Mesodermal cell (in vitro differentiated cells): ENCODE data around the gene SCAMP3.
A peak's percentile ranks its signal among the peaks of the same experiment; 100 is the strongest.
"Not testable (repeated sequence)": the region's sequence is repeated elsewhere in the genome, so short reads cannot be mapped to it uniquely, and the experiment has no call there.

ENCODE experiments used
- H3K27ac ChIP-seq: 2 replicates; pipeline ENCODE4 v1.7.0; 2013; ENCODE audit warnings: mild to moderate bottlenecking, low read depth, low read length, moderate library complexity; ENCODE audit not compliant: severe bottlenecking
- H3K36me3 ChIP-seq: 2 replicates; pipeline ENCODE4 v1.7.1; 2013; ENCODE audit warnings: mild to moderate bottlenecking, low read length, moderate library complexity; ENCODE audit not compliant: control insufficient read depth, insufficient read depth
- H3K4me1 ChIP-seq: one replicate; pipeline ENCODE4 v1.7.1; 2013; ENCODE audit warnings: mild to moderate bottlenecking, low read length; ENCODE audit not compliant: insufficient read depth, control insufficient read depth, poor library complexity, severe bottlenecking
- H3K4me3 ChIP-seq: 2 replicates; pipeline ENCODE4 v1.7.0; 2013; ENCODE audit warnings: low read length, control low read depth, mild to moderate bottlenecking; ENCODE audit not compliant: insufficient read depth, poor library complexity, severe bottlenecking; ENCODE audit errors: extremely low read depth
- H3K9me3 ChIP-seq: 2 replicates; pipeline ENCODE4 v1.7.1; 2013; ENCODE audit warnings: mild to moderate bottlenecking, low read length, moderate library complexity; ENCODE audit not compliant: control insufficient read depth
- WGBS, 2 experiments: methylation state at CpG; one replicate each; pipeline ENCODE4 v1.1.5; 2013; ENCODE audit warnings: missing lambda C conversion rate in 2 of 2; ENCODE audit not compliant: insufficient coverage in 2 of 2; 5-methylcytosine and 5-hydroxymethylcytosine counted together

SCAMP3 gene

GRCh38 chr1:155242805-155243358 lies 19.3 kb downstream of the SCAMP3 start:
- H3K4me1 ChIP-seq, result peaks cover 11% of the 10 kb centered on the region
- peaks cover 23% of the 10 kb centered on the region for H3K36me3 ChIP-seq
- H3K9me3 ChIP-seq, result no peaks in the 10 kb centered on the region
- WGBS, 2 experiments, result 100% methylated on average over 2 of the region's 3 CpGs; no CpG with 5 or more reads in 1 of the 2 experiments
- peak overlapping the region; percentile 64 for H3K4me3 ChIP-seq
- H3K27ac ChIP-seq, result peak overlapping the region; percentile 66

DNA sequence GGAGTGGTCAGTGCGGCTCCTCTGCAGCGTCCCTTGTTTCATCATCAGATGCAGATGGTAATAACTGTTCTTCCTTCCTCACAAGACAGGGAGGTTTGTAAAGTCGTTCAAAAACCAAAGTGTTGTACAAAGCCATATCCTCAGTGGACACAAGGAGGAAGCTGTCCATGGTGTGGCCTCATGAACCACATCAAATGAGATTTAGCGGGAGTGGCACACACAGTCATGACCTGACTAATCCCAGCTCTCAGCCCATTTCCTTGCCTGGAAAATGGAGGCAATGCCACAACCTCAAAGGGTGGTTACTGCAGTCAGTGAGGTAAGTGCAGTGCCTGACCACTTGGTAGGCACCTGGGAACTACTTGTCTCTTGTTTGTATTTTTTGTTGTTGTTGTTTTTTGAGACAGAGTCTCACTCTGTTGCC lies 20.3 kb downstream of the SCAMP3 start:
- WGBS, 2 experiments, result 73 to 86% methylated on average over 3 of the region's 4 CpGs
- Histone ChIP-seq H3K36me3 (peaks cover 21% of the 10 kb centered on the region), H3K4me3 (no peak overlapping the region), H3K27ac (no peak overlapping the region), H3K4me1 (peaks cover 11% of the 10 kb centered on the region), H3K9me3 (no peaks in the 10 kb centered on the region)

GRCh38 chr1:155241069-155241679 lies 21.0 kb downstream of the SCAMP3 start:
- Histone ChIP-seq H3K4me1 (peaks cover 11% of the 10 kb centered on the region), H3K36me3 (peaks cover 22% of the 10 kb centered on the region), H3K9me3 (no peaks in the 10 kb centered on the region), H3K4me3 (peak overlapping the region; percentile 33), H3K27ac (peak overlapping the region; percentile 57)
- WGBS, 2 experiments, result 22 to 23% methylated on average over 4 of the region's 4 CpGs

DNA sequence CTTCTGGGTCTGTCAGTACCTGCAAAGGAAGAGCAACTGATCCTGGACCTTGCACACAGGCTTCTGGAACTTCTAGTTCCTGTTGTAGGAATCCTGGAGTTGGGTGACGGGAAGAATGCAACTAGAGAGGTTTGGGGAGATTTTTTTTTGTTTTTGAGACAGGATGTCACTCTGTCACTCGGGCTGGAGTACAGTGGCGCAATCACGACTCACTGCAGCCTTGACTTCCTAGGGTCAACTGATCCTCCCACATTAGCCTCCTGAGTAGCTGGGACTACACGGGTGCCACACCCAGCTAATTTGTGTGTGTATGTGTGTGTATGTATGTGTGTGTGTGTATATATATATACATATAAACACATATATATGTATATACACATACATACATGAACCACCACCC lies 25.7 kb downstream of the SCAMP3 start:
- WGBS, 2 experiments, result 95 to 100% methylated on average over 3 of the region's 5 CpGs
- H3K9me3 ChIP-seq, result no peaks in the 10 kb centered on the region
- H3K27ac ChIP-seq, result no peak overlapping the region
- peaks cover 6% of the 10 kb centered on the region for H3K4me1 ChIP-seq
- H3K4me3 ChIP-seq, result no peak overlapping the region
- peaks cover 23% of the 10 kb centered on the region for H3K36me3 ChIP-seq

GRCh38 chr1:155235375-155235774 lies 26.8 kb downstream of the SCAMP3 start:
- not testable (repeated sequence) for H3K4me1 ChIP-seq, H3K9me3 ChIP-seq, H3K4me3 ChIP-seq, H3K27ac ChIP-seq
- H3K36me3 ChIP-seq, result peaks cover 23% of the 10 kb centered on the region
- 87 to 95% methylated on average over 3 to 4 of the region's 9 CpGs for WGBS, 2 experiments

GRCh38 chr1:155233502-155233901 lies 28.7 kb downstream of the SCAMP3 start:
- H3K4me3 ChIP-seq, H3K9me3 ChIP-seq, H3K27ac ChIP-seq, H3K4me1 ChIP-seq: not testable (repeated sequence)
- peaks cover 20% of the 10 kb centered on the region for H3K36me3 ChIP-seq
- 100% methylated on average over 1 of the region's 5 CpGs; no CpG with 5 or more reads in 1 of the 2 experiments for WGBS, 2 experiments

DNA sequence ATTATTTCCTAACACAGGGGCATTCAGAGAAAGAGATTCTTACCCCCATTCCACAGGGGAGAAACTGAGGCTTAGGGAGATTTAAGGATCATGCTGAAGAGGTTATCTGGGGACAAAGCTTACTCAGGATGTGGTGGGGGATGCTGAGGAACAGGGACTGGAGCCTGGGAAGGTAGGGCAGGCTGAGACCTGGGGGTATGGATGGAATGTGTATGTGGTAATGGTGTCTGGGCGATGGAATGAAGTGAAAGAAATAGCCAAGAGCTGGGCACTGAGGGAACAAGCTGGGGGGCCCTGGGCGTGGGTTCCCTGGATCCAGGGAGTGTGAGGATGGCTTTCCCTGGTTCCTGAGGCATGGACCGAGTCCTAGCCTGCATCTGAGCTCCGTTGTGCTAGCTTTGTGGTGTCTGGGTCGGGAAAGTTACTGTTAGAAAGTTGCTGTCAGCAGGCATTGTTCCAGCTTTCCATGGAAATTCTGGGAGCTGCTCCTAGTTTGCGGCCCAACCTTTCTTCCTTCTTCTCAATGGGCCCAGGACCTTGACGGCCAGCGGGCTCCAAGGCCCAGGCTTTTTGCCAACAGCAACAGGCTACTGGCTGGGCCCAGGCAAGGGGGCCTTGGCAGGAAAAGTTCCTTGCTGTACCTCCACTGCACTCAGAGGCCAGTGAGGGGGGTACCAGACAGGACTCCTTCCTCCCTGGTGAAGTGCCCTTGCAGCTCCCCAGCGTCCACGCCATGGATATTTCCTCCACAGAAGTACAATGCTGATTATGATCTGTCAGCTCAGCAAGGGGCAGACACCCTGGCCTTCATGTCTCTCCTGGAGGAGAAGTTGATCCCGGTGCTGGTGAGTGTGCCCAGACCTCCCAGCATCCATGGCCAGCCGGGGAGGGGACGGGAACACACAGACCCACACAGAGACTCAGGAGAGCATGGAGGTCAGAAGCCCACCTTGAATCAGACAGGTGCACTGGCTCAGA lies 29.9 kb downstream of the SCAMP3 start:
- not testable (repeated sequence) for H3K9me3 ChIP-seq, H3K4me3 ChIP-seq, H3K27ac ChIP-seq, H3K4me1 ChIP-seq
- peaks cover 15% of the 10 kb centered on the region for H3K36me3 ChIP-seq
- 92 to 97% methylated on average over 6 to 7 of the region's 13 CpGs for WGBS, 2 experiments

DNA sequence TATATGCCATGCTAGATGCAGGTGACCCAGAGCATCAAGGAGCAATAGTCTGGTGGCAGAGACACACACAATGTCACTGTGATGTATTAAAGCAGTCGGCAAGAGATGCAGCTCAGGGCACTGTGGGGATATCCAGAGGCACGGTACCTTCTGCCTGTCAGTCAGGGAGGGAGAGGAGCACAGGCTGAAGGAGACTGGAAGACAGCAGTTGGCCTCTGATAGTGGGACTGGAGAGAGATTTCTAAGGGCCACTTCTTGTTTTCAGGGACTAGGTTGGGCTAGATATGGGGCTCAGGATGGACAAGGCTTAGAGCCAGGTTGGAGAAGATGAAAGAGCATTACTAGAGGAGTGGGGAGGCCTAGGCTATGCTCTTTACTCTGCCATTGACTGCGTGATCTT lies 30.9 kb downstream of the SCAMP3 start:
- H3K36me3 ChIP-seq, H3K27ac ChIP-seq: not testable (repeated sequence)
- 88% methylated on average over 2 to 3 of the region's 3 CpGs for WGBS, 2 experiments

GRCh38 chr1:155228096-155228427 lies 34.1 kb downstream of the SCAMP3 start:
- WGBS, 2 experiments, result 83 to 85% methylated on average over 7 to 8 of the region's 9 CpGs
- no peaks in the 10 kb centered on the region for H3K36me3 ChIP-seq
- H3K4me1 ChIP-seq, result peaks cover 15% of the 10 kb centered on the region
- peak overlapping the region; percentile 74 for H3K4me3 ChIP-seq
- peak overlapping the region; percentile 83 for H3K27ac ChIP-seq
- H3K9me3 ChIP-seq, result no peaks in the 10 kb centered on the region

More for the DNA sequence above, 30.9 kb downstream of the SCAMP3 start:
- H3K4me3 ChIP-seq, H3K9me3 ChIP-seq, H3K4me1 ChIP-seq: not testable (repeated sequence)

DNA sequence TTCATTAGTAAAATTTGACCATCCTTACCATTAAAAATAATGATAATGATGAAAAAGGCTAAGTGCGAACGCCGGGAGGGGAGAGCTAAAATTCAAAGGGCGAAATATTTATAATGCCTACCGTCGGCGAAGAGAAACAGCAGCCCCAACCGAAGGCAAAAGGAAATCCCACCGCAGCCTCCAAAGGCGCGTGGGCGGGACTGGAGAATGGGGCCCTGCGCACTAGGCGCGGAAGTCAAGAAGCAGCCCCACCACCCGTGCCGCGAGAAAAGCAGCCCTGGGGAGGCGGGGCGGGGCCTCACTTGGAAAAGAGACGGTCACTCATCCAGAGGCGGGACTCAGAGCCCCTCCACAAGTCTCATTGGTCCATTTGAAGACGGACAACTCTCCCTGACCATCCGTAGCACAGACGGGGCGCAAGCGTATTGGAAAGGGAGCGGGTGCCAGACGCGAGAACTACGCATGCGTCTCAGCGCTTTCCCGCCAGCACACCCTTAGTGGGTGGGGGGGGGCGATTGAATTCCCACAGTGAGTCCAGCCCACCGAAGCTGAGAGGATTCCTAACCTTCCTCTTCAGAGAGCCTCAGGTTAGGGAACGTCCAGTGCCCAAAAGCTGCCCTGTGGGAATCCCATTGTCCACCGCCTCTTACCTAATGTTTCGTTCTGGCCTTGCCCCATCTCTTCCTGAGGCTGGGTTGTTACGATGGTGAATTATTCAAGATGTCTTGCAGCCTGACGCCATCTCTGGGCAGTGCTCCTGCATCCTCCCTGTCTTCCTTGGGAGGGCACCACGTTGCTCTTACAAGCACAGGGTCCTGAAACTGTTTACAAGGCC lies 34.7 kb downstream of the SCAMP3 start:
- peak overlapping the region; percentile 74 for H3K4me3 ChIP-seq
- H3K27ac ChIP-seq, result peak overlapping the region; percentile 97
- no peaks in the 10 kb centered on the region for H3K9me3 ChIP-seq
- H3K36me3 ChIP-seq, result no peaks in the 10 kb centered on the region
- peaks cover 14% of the 10 kb centered on the region for H3K4me1 ChIP-seq
- 0 to 2% methylated on average over 23 to 26 of the region's 42 CpGs for WGBS, 2 experiments
